Measurements from ENCODE around the gene INS.

- TF ChIP-seq, protein P1, sequence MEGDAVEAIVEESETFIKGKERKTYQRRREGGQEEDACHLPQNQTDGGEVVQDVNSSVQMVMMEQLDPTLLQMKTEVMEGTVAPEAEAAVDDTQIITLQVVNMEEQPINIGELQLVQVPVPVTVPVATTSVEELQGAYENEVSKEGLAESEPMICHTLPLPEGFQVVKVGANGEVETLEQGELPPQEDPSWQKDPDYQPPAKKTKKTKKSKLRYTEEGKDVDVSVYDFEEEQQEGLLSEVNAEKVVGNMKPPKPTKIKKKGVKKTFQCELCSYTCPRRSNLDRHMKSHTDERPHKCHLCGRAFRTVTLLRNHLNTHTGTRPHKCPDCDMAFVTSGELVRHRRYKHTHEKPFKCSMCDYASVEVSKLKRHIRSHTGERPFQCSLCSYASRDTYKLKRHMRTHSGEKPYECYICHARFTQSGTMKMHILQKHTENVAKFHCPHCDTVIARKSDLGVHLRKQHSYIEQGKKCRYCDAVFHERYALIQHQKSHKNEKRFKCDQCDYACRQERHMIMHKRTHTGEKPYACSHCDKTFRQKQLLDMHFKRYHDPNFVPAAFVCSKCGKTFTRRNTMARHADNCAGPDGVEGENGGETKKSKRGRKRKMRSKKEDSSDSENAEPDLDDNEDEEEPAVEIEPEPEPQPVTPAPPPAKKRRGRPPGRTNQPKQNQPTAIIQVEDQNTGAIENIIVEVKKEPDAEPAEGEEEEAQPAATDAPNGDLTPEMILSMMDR (IDR thresholded peaks at IDR 0.05) = no peak
- no peak for TF ChIP-seq POLR2A (IDR thresholded peaks at IDR 0.05)
Observed at GRCh38 chr11:2143477-2143798, 17.6 kb downstream of the INS start.

All from Peyer's patch (tissue), 4 donors.